ENCODE data around the gene CGN.

The CGN gene, protein sequence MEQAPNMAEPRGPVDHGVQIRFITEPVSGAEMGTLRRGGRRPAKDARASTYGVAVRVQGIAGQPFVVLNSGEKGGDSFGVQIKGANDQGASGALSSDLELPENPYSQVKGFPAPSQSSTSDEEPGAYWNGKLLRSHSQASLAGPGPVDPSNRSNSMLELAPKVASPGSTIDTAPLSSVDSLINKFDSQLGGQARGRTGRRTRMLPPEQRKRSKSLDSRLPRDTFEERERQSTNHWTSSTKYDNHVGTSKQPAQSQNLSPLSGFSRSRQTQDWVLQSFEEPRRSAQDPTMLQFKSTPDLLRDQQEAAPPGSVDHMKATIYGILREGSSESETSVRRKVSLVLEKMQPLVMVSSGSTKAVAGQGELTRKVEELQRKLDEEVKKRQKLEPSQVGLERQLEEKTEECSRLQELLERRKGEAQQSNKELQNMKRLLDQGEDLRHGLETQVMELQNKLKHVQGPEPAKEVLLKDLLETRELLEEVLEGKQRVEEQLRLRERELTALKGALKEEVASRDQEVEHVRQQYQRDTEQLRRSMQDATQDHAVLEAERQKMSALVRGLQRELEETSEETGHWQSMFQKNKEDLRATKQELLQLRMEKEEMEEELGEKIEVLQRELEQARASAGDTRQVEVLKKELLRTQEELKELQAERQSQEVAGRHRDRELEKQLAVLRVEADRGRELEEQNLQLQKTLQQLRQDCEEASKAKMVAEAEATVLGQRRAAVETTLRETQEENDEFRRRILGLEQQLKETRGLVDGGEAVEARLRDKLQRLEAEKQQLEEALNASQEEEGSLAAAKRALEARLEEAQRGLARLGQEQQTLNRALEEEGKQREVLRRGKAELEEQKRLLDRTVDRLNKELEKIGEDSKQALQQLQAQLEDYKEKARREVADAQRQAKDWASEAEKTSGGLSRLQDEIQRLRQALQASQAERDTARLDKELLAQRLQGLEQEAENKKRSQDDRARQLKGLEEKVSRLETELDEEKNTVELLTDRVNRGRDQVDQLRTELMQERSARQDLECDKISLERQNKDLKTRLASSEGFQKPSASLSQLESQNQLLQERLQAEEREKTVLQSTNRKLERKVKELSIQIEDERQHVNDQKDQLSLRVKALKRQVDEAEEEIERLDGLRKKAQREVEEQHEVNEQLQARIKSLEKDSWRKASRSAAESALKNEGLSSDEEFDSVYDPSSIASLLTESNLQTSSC
- total RNA-seq = 0.31 to 1.5 reads per million in 2 donors

DNA sequence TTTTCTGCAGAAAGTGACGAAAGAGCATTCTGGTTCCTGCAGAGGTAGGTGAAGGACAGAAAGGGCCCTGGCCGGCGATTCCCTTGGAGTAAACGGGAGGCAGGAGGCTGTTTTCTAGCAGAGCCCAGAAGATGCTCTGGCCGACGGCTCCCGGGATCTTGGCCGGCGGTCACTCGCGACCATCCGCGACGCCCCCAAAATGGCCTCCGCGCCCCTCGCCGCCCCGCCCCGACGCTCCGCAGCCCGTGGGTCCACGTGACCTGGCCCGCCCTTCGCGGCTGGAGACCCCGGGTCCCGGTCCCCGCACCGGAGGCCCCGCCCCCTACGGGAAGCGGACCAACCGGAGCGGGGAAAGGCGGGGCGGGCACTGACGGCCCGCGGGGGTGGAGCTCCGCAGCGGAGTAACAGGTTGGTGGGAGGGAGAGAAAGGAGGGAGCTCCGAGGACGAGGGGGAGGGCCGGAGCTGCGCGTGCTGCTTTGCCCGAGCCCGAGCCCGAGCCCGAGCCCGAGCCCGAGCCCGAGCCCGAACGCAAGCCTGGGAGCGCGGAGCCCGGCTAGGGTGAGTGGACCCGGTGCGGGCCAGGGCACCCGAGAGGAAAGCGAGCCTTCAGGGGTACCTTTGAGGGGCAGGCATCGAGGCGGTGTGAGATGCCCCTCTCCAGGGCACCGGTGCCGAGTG lies at the start of gene CGN:
Gene CGN, plus strand, starts transcription at position 431 of the 679 bp plus-strand sequence. CDS start 7,133 bp downstream, outside the sequence.
- peak; percentile 76 to 93 (median 84) for DNase-seq

DNA sequence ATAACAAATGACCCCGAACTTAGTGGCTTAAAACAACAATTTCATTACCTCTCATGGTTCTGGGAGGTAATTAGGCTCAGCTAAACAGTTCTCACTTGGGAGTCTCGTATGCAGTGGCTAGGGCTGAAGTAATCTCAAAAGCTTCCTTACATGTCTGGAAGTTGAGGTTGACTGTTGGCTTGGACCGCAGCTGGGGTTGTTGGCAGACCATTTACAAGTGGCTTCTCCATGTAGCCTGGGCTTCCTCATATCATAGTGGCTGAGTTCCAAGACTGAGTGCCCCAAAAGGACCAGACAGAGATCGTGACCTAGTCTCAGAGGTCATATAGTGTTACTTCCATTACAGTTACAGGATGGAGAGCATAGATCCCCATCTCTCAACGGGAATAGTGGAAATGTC lies 49.5 kb upstream of the CGN start:
- DNase-seq = no peak

DNA sequence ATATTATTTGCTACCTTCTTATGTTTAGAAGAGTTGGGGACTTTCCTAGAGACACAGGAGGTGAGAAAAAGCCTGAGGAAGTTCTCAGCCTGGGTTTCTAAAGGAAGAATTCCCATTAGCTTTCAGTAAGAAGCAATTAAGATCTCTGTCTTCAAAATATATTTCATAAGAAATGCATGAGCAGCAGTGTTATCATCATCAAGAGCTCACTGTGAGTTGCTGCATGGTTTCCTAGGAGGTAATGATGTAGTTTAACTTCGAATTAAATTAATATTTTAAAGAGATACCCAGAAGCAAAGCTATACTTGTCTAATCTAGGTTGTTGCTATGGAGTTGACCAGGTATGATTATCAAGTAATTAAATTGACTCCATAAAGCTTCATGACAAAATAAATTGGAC lies 46.2 kb upstream of the CGN start:
- no peak for DNase-seq

DNA sequence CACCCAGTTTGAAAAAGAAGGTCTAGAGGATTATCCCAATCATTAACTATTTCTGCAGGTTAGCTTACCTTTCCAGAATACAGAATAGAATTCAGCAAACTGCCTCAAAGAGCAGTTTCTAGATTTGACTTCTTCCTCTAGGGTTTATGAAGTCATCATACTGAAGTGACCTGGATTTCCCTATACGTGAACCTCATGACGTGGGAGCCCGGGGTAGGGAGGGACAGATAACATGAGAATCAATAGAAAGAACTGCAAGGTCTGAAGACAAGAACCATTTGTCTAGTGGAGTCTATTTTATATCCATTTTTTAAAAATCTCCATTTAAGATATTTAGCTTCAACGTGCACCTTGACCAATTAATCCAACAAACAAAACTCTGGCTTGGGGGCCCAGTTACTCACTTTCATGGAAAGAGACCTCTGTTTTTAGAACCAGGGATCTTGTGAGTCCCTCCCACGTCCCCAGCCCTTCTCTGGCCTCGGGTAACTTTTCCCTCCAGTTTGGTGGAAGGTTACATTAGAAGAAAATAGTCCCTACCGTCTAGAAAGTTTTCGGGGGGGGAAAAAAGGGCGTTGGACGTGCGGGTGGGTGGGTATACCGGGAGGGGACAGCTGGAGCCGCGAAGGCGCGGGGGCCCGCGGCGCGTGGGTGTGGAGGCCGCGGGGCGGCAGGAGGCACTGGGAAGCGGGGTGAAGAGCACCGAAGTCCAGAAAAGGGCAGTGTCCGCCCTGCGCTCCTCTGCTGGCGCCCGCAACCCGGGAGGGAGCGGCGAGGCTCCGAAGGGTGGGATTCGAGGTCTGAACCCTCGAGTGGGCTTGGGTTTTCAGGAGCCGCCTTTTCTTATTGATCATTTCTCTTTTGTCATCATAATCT lies 38.1 kb upstream of the CGN start:
- DNase-seq = peak in 3 of 5 experiments; percentile 5 to 53 (median 5)

DNA sequence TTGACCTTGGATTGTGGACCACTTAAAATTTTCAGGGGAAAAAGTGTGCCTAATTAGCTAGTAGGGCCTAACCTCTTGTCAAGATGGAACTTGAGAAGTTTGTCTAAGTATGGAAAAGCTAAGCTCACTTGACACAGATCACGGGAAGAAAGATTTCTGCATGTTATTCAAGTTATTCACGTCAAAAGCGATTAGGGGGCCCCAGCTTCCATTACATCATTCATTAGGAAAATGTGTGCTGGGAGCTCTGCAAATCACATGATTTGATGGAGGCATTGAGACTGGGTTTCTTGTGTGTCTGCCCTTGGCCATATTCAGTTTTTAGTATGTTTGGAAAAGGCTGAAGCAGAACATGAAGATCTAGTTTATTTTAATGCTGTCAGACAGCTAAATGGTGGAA lies 36.4 kb upstream of the CGN start:
- no peak for DNase-seq

DNA sequence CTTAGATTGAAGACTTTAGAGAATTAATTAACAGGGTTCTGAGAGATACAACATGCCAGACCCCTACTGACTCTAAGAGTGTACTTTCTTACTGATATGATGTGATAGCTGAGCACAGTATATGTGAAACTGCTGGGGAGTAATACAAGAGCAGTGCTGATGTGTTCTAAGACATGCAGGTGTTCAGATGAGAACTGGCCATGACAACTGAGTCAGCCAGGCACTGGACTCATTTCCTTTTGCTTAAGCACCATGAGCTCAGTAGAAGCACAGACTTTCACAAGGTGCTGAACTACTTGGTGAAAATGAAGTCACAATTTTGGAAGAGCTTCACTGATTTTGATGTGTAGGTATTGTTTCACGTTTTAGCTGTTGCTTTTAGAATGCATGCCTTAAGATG lies 36.0 kb upstream of the CGN start:
- peak in 1 of 5 experiments; percentile 76 for DNase-seq

DNA sequence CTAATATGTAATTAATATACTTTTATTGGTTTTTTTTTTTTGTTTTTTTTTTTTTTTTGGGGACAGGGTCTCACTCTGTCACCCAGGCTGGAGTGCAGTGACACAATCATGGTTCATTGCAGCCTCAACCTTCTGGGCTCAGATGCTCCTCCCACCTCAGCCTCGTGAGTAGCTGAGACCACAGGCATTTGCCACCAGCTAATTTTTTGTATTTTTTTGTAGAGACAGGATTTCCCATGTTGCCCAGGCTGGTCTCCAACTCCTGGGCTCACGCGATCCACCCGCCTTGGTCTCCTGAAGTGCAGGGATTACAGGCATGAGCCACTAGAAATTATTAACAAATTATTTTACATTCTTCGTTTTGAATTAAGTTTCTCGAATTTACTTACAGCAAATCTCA lies 35.1 kb upstream of the CGN start:
- DNase-seq = peak in 1 of 5 experiments; percentile 49

DNA sequence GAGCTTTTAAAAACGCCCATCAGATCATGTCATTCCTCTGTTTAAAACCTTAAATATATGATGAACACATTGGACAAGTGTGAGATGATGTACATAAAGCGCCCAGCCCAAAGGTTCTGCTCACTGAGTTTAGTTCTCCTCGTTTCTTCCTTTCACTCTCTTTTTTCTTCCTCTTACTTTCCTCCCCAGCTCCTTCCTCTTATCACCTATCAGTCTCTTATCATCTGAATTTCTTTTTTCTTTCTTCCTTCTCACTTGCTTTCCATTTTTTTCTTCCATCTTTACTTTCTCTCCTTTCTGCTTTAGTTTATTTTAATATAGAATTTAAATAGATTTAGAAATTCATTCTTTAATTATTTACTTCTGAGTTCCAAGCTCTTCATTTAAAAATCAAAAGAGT lies 34.1 kb upstream of the CGN start:
- DNase-seq = no peak

DNA sequence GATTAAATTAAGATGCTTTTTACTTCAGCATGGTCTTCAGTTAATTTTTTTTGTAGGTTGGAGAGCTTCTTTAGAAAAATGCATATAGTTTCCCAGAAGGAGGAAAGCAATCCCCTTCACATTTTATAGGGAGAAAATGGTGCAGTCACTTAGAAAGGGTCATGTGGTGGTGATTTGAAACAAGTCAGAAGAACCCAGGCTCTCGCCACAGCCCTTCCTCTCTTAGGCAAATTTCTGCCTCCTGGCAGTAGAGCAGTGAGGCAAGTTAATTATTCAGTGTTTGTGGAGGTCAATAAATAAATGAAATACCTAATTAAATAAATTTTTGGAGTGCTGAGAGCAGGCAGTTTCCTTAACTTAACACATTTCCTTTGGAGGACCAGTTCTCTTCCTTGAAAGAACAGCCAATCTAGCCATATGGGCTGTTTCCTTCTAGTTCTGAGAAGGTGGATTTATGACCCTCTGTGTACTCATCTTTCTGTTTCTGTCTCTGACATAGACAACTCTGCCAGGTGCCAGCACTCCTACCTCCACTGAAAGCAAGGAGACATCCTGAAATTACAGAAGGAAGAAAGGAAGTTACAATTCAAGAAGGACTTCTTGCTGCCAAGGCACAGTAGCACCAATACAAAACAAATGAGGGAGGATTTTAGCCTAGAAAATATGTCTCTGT lies 32.9 kb upstream of the CGN start:
- DNase-seq = no peak

DNA sequence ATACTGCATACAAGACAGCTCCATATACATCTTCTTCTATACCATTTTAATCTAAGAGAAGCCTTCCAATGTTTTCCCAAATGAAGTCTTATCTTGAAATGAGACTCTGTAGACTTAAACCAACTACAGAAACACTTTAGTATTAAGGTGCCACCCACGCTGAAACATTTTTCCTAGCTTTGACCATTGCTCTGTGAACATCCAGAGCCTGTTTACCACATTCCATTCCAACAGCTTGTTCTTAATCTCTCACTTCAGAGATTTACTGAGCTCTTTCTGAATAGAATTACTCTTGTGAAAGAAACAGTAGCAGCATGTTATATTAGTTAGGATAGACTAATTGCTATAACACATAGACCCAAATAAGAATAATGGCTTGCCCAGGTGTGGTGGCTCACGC lies 32.3 kb upstream of the CGN start:
- DNase-seq = no peak

DNA sequence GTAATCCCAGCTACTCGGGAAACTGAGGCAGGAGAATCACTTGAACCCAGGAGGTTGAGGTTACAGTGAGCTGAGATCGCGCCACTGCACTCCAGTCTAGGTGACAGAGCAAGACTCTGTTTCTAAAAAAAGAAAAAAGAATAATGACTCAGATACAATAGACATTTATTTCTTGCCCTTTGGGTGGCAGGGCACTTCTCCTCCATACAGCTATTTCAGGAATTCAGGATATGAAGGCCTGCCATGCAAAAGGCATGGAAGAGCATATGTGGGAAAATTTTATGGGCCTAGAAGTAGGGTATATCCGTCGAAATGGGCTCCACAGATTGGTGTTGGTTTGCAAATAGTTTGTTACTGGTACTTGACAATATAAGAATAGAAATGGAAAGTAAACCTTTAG lies 31.7 kb upstream of the CGN start:
- no peak for DNase-seq

DNA sequence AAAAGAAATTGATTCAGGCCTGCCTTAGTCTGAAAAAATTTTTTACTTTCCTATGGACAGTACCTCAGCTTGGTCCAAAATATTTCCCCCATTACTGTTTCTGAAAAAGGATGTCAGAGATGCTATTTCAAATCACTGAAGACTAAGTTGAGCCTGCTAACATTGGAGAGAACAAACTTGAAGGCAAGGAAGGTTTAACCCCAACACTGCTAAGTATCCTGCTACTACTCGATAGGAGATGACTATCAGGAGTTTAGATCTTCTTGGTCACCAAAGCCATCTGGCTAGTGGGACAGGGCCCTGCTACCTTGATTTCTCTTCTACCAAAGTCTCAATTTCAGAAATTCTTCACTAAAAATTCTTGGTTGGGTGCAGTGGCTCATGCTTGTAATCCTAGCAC lies 29.2 kb upstream of the CGN start:
- no peak for DNase-seq

DNA sequence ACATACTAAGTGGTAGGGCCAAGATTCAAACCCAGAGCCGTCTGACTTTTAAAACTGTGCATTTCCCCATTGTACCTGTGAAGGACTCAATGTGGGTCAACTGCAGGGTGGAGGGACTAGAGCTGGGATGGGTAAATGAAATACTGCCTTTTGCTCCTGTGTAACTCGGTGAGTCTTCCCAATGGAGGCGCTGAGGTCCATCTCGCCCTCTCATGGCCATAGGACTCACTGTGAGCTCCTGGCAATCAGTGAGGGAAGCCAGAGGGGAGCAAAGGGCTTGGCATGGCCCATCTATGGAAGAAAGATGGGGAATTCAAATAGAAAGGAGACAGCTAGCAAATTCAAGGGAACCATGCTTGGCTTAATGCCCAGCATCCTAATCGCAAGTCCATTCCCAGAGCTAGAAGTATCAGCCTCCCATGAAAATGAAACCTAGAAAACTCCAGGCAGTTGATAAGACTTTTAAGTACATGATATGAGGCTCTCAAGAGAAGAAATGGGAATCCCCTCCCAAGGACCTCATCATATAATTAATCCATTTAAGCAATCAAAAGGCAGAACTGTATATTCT lies 25.4 kb upstream of the CGN start:
- no peak for DNase-seq

DNA sequence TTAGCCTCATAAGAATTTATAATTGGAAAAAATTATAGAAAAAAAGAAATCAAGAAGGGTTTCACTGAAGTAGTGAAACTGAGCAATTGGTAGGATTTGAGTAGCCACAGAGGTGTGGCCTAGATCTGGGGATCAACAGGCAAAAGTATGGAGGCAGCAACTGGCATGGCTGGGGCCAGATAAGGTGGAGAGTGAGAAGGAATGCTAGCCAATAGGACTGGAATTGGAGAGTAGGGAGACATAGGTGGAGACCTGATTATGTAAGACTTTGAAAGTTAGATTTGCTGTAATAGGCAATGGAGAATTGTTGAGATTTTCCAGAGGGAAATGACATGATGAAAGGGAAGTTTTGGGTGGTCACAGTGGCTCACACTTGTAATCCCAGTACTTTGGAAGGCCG lies 24.6 kb upstream of the CGN start:
- no peak for DNase-seq

DNA sequence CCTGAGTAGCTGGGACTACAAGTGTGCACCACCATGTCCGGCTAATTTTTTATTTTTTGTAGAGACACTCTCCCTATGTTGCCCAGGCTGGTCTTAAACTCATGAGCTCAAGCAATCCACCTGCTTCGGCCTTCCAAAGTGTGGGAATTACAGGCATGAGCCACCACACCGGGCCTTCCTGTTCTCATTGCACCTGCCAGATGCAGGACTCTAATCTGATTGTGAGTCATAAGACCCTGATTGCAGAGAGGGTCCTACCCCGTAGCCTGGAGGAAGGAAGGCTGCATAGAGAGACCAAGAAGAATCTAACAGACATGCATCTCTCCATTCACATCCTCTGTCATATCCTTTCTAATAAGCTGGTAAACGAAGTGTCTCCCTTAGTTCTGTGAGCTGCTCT lies 19.5 kb upstream of the CGN start:
- no peak for DNase-seq

DNA sequence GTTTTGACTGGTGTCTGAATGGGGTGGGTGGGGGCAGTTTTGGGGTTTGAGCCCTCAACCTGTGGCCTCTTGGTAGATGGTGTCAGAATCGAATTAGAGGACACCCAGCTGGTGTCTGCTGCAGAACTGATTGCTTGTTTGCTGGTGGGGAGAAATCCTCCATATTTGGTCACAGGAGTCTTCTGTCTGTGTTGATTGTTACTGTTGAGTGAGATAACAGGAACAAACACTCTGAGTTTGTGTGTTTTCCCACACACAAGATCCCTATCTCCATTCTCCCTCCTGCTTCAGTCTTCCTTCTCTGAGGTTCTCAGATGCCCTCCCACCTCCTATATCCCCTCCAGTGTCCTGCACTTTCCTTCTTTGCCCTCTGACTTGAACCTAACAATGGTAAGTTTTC lies 19.1 kb upstream of the CGN start:
- DNase-seq = no peak

DNA sequence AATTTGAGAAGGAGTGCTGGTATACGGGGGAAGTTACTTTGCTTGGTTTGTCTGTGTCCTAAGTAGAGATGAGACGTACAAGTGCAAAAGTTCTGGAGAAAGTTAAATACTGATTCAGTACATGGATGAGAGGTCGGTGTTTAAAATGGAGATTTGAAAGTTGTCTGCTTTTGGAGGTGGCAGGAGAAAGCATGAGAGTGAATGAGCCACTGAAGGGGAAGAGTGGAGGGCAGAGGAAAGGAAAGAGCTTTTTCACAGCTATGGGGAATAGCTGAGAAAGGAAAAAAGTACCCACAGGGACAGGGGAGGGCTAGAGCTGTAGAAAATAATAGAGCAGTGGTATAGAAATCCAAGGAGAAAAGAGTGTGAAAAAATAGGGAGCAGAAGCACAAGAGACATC lies 18.1 kb upstream of the CGN start:
- DNase-seq = no peak

DNA sequence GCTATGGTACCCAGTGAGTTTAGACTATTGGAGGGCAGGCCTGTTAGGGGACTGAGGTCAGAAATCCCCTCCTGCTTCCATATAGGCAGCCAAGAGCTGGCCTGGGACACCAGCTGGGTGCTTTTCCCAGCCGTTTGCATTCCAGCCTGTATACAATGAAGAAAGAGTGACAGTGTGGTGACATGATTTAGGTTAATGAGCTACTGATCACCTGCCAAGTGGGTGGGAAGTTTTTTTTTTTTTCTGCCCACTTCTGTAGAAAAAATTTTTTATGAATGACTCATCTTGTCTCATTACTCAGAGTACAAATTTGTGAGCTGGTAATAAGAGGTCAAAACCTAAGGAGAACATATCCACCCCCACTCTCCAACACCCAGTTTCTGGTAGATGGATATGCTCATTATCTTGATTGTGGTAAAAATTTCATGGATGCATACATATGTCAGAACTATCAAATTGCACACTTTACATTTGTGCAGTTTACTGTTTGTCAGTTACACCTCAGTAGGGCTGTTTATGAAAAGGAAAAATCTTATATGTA lies 16.4 kb upstream of the CGN start:
- DNase-seq = peak in 1 of 5 experiments; percentile 50

DNA sequence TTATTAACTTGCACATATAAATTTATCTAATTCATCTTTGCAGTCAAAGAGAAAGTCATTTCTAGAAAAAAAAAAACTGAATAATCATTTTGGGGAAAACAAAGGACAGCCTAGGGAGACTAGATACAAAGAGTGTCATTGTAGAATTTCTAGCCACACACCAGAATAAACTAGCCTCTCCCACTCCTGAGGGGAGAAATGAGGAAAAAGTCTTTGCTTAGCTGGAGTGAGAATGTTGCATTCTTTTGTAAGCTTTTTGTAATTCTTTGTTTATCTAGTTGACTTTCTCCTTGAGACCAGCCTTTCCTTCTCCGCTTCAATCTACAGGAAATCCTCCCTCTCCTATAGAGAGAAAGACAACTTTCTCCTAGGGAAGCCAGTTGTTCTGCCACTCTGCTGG lies 15.9 kb upstream of the CGN start:
- DNase-seq = no peak

DNA sequence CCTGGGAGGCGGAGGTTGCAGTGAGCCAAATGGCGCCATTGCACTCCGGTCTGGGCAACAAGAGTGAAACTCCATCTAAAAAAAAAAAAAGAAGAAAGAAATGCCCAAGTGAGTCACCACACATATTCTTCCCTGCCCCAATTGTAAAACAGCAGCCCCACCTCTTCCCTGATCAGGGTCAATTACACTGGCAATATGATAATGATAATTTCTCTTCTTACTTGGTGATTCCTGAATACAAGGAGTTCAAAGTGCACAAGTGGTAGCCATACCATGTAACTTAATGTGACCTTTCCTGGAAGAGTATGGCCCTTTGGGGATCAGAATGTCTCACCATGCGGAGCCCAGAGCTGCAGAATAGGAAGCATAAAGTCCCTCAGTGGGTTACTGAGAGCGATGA lies 11.8 kb upstream of the CGN start:
- DNase-seq = no peak
